Smooth muscle cell (in vitro differentiated cells): ENCODE measurements around the gene CBLC. TPM values are rescaled to one million over a fixed set of nuclear protein-coding genes. Genes with fewer than 3 reads are reported as not detected.
A peak's percentile ranks its signal among the peaks of the same experiment; 100 is the strongest.

Experiments
- DNase-seq: peaks from one replicate; lab custom pipeline; 2025; ENCODE audit not compliant: unreplicated experiment; lab: John Stamatoyannopoulos, UW
- H2AFZ ChIP-seq: fragments of 200-600 bp; sonication (generic); 2 replicates; pipeline ENCODE4 v1.6.0; 2016; ENCODE audit warnings: antibody characterized with exemption, low read depth, mild to moderate bottlenecking
- H3F3A ChIP-seq: fragments of 200-600 bp; sonication (generic); 2 replicates; pipeline ENCODE4 v1.6.0; 2017; ENCODE audit warnings: antibody characterized with exemption, low read depth
- H3K27ac ChIP-seq: fragments of 200-600 bp; sonication (generic); 2 replicates; pipeline ENCODE4 v1.5.1; 2016; ENCODE audit warnings: low read depth, mild to moderate bottlenecking
- H3K27me3 ChIP-seq: fragments of 200-600 bp; sonication (generic); 2 replicates; pipeline ENCODE4 v1.6.1; 2016; ENCODE audit warnings: low read depth, mild to moderate bottlenecking
- H3K36me3 ChIP-seq: fragments of 200-600 bp; sonication (generic); 2 replicates; pipeline ENCODE4 v1.5.1; 2016; ENCODE audit warnings: low read depth
- H3K4me1 ChIP-seq: fragments of 200-600 bp; sonication (generic); 2 replicates; pipeline ENCODE4 v1.5.1; 2016; ENCODE audit warnings: low read depth
- H3K4me2 ChIP-seq: fragments of 200-600 bp; sonication (generic); 2 replicates; pipeline ENCODE4 v1.6.0; 2016; ENCODE audit warnings: mild to moderate bottlenecking
- H3K4me3 ChIP-seq: fragments of 200-600 bp; sonication (generic); 2 replicates; pipeline ENCODE4 v1.5.1; 2016; ENCODE audit warnings: mild to moderate bottlenecking
- H3K79me2 ChIP-seq: fragments of 200-600 bp; sonication (generic); 2 replicates; pipeline ENCODE4 v1.6.0; 2016; ENCODE audit warnings: low read depth, mild to moderate bottlenecking
- H3K9ac ChIP-seq: fragments of 200-600 bp; sonication (generic); 2 replicates; pipeline ENCODE4 v1.6.0; 2016; ENCODE audit warnings: low read depth
- H3K9me3 ChIP-seq: fragments of 200-600 bp; sonication (generic); replicated peaks from 2 replicates; pipeline ENCODE4 v1.5.1; 2016; ENCODE audit warnings: low read depth
- H4K20me1 ChIP-seq: fragments of 200-600 bp; sonication (generic); 2 replicates; pipeline ENCODE4 v1.6.0; 2016; ENCODE audit warnings: low read depth
- CTCF ChIP-seq: fragments of 200-600 bp; sonication (generic); IDR thresholded peaks from 2 replicates; pipeline ENCODE4 v1.5.1; 2017; ENCODE audit warnings: borderline replicate concordance, mild to moderate bottlenecking, antibody characterized with exemption; ENCODE audit not compliant: insufficient read depth, poor library complexity, severe bottlenecking
- WGBS: methylation state at CpG from one replicate; pipeline ENCODE4 v1.1.7; 2016; ENCODE audit warnings: low lambda C conversion rate; 5-methylcytosine and 5-hydroxymethylcytosine counted together
- polyA plus RNA-seq: library from polyadenylated mRNA; unstranded; fragments of >200 nt; fragmentation: Nextera tagmentation; extraction: Ambion mirVana; gene quantifications from 2 replicates; pipeline ENCODE4 v1.2.1, GENCODE V29; 2016
- total RNA-seq: library from RNA; depleted of rRNA; stranded (reverse); fragments of >200 nt; gene quantifications from 2 replicates; pipeline ENCODE4 v1.2.3, GENCODE V29; 2014

The CBLC gene
- total and polyA plus RNA-seq, 2 experiments from 2014 or later = 0.40 to 0.87 TPM

- WGBS = 97% methylated on average over 4 of the region's 4 CpGs
- H3K27ac ChIP-seq = peak overlapping the region; percentile 78
- H4K20me1 ChIP-seq = peaks cover 15% of the 10 kb centered on the region
- H3K9ac ChIP-seq = no peak overlapping the region
- no peaks in the 10 kb centered on the region for H3K9me3 ChIP-seq
- no peak overlapping the region for H2AFZ ChIP-seq
- H3K79me2 ChIP-seq = peaks cover 22% of the 10 kb centered on the region
- H3K27me3 ChIP-seq = no peaks in the 10 kb centered on the region
- no peaks in the 10 kb centered on the region for H3K36me3 ChIP-seq
- TF ChIP-seq CTCF = no peak
- H3K4me1 ChIP-seq = peaks cover 9% of the 10 kb centered on the region
- H3F3A ChIP-seq = peaks cover 39% of the 10 kb centered on the region
- no peak for DNase-seq
- no peak overlapping the region for H3K4me2 ChIP-seq
- H3K4me3 ChIP-seq = no peak overlapping the region
Observed at GRCh38 chr19:44745887-44746600, 31.6 kb upstream of the CBLC start.

GRCh38 chr19:44746616-44746945 lies 31.1 kb upstream of the CBLC start:
- Histone ChIP-seq H3K4me3 (no peak overlapping the region), H4K20me1 (peaks cover 21% of the 10 kb centered on the region), H3K27ac (peak overlapping the region; percentile 2), H3K36me3 (no peaks in the 10 kb centered on the region), H3K4me1 (peaks cover 6% of the 10 kb centered on the region), H3F3A (peaks cover 39% of the 10 kb centered on the region), H3K4me2 (peak overlapping the region; percentile 98), H3K9me3 (no peaks in the 10 kb centered on the region), H3K27me3 (no peaks in the 10 kb centered on the region), H3K79me2 (peaks cover 27% of the 10 kb centered on the region), H3K9ac (no peak overlapping the region), H2AFZ (no peak overlapping the region)
- no peak for DNase-seq
- TF ChIP-seq CTCF = no peak
- WGBS = 75% methylated on average over 5 of the region's 5 CpGs

GRCh38 chr19:44746946-44747738 lies 30.5 kb upstream of the CBLC start:
- 15% methylated on average over 17 of the region's 34 CpGs for WGBS
- TF ChIP-seq CTCF = no peak
- Histone ChIP-seq H3K36me3 (no peaks in the 10 kb centered on the region), H3K9me3 (no peaks in the 10 kb centered on the region), H3K27me3 (no peaks in the 10 kb centered on the region), H3K4me2 (peak overlapping the region; percentile 98), H3K4me1 (peaks cover 6% of the 10 kb centered on the region), H3K79me2 (peaks cover 28% of the 10 kb centered on the region), H3K9ac (peak overlapping the region; percentile 77), H2AFZ (peak overlapping the region; percentile 84), H3K4me3 (peak overlapping the region; percentile 92), H3K27ac (peak overlapping the region; percentile 92), H3F3A (peaks cover 41% of the 10 kb centered on the region), H4K20me1 (peaks cover 25% of the 10 kb centered on the region)
- peak; percentile 90 for DNase-seq
